Mesothelial cell of epicardium (in vitro differentiated cells): Measurements from ENCODE around the gene HEBP2. TPM values are rescaled to one million over a fixed set of nuclear protein-coding genes. Genes with fewer than 3 reads are reported as not detected.

Experiments
- DNase-seq, 2 experiments: peaks; one replicate each; pipeline ENCODE4 v3.0.0; 2021; ENCODE audit warnings: low spot score in 2 of 2; ENCODE audit not compliant: unreplicated experiment in 2 of 2
- H3K27ac Mint-ChIP-seq: 2 replicates; pipeline ENCODE4 v1.8.0; 2021; ENCODE audit warnings: mixed read lengths
- H3K27me3 Mint-ChIP-seq: 2 replicates; pipeline ENCODE4 v1.8.0; 2021; ENCODE audit warnings: low read depth, mixed read lengths
- H3K36me3 Mint-ChIP-seq: 2 replicates; pipeline ENCODE4 v1.8.0; 2021; ENCODE audit warnings: mixed read lengths
- H3K4me1 Mint-ChIP-seq: 2 replicates; pipeline ENCODE4 v1.8.0; 2021; ENCODE audit warnings: mixed read lengths
- H3K4me3 Mint-ChIP-seq: 2 replicates; pipeline ENCODE4 v1.8.0; 2021; ENCODE audit warnings: mild to moderate bottlenecking, moderate library complexity, mixed read lengths
- H3K9me3 Mint-ChIP-seq: 2 replicates; pipeline ENCODE4 v1.8.0; 2021; ENCODE audit warnings: mixed read lengths
- total RNA-seq: library from RNA; stranded (reverse); gene quantifications from 3 replicates; pipeline ENCODE4 v1.2.1, GENCODE V29; 2021
- TF ChIP-seq, protein P1 (sequence below): fragments of 200-600 bp; sonication (generic); IDR thresholded peaks from one replicate; pipeline ENCODE4 v1.5.0; 2021; ENCODE audit warnings: antibody characterized with exemption; ENCODE audit not compliant: unreplicated experiment

HEBP2 gene
- total RNA-seq, 1 donor from 2014 or later, result 53.7 TPM

DNA sequence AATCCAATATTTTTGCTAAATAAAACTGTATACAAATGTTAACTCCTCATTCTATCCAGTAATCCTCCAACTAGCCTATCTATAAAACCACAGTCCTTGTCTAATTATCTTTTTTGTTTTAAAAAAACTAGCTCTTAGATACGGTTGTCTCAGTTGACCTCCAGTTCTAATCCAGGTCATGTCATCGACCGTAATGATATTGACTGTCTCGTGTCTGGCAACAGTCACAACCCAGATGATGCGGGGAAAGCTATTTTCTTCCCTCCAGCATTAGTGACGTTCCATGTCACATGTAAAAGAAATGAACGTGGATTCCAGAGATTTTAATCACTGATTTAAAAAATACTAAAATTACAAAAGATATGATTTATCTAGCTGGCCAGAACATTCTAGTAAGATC, 35.5 kb downstream of the HEBP2 start:
- Mint-ChIP-seq H3K9me3 (no peaks in the 10 kb centered on the region), H3K4me1 (peaks cover 35% of the 10 kb centered on the region), H3K27me3 (no peaks in the 10 kb centered on the region), H3K4me3 (no peak overlapping the region), H3K36me3 (peaks cover 44% of the 10 kb centered on the region), H3K27ac (peak overlapping the region; percentile 38)
- DNase-seq, result no peak
- TF ChIP-seq, protein P1, sequence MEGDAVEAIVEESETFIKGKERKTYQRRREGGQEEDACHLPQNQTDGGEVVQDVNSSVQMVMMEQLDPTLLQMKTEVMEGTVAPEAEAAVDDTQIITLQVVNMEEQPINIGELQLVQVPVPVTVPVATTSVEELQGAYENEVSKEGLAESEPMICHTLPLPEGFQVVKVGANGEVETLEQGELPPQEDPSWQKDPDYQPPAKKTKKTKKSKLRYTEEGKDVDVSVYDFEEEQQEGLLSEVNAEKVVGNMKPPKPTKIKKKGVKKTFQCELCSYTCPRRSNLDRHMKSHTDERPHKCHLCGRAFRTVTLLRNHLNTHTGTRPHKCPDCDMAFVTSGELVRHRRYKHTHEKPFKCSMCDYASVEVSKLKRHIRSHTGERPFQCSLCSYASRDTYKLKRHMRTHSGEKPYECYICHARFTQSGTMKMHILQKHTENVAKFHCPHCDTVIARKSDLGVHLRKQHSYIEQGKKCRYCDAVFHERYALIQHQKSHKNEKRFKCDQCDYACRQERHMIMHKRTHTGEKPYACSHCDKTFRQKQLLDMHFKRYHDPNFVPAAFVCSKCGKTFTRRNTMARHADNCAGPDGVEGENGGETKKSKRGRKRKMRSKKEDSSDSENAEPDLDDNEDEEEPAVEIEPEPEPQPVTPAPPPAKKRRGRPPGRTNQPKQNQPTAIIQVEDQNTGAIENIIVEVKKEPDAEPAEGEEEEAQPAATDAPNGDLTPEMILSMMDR, result no peak

DNA sequence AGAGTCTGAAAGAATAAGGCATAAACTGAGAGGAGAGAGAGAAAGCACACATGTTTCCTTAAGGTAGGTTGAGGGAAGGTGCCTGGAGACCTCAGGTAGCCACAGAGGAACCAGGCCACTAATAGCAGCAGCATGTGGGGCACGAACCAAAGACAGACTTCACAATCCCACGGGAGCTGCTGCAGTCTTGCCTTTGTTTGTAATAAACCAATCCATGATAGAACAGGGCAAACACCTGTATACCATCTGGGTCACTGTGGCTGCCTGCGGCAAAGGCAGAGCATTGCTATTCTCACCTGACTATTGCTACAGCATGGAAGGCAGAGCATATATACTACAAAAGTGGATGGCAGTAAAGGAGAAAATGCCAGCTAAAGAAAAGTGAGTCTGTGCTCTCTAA, 36.3 kb downstream of the HEBP2 start:
- DNase-seq, result no peak
- Mint-ChIP-seq H3K27me3 (no peaks in the 10 kb centered on the region), H3K4me3 (no peak overlapping the region), H3K4me1 (peaks cover 38% of the 10 kb centered on the region), H3K36me3 (peaks cover 39% of the 10 kb centered on the region), H3K27ac (peak overlapping the region; percentile 30), H3K9me3 (no peaks in the 10 kb centered on the region)
- TF ChIP-seq, protein P1, result no peak

GRCh38 chr6:138440758-138441357, 36.8 kb downstream of the HEBP2 start:
- Mint-ChIP-seq H3K4me1 (peaks cover 38% of the 10 kb centered on the region), H3K9me3 (no peaks in the 10 kb centered on the region), H3K36me3 (peaks cover 37% of the 10 kb centered on the region), H3K27ac (peak overlapping the region; percentile 17), H3K27me3 (no peaks in the 10 kb centered on the region), H3K4me3 (no peak overlapping the region)
- DNase-seq, result no peak
- TF ChIP-seq, protein P1, result no peak

DNA sequence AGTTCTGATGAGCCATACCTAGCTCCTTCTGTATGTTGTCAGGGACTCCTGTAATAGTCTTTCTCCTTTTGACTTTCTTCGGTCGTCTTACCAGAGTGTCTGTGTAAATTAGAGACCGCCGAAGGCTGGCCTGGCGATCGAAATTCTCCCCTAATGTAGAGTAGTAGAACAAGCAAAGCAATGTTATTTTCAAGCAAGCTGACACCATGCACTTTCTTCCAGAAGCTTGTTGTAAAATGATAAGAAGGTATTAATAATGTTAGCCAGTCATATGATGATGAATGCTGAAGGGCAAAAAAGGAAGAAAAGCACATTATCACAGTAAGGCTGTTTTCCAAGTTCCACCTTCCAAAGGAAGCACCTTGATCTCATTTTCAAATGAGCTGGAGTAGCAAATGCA, 37.9 kb downstream of the HEBP2 start:
- no peak overlapping the region for H3K4me3 Mint-ChIP-seq
- peaks cover 32% of the 10 kb centered on the region for H3K36me3 Mint-ChIP-seq
- no peaks in the 10 kb centered on the region for H3K27me3 Mint-ChIP-seq
- H3K27ac Mint-ChIP-seq, result peak overlapping the region; percentile 81
- DNase-seq, result no peak
- H3K4me1 Mint-ChIP-seq, result peaks cover 43% of the 10 kb centered on the region
- TF ChIP-seq, protein P1, result no peak
- H3K9me3 Mint-ChIP-seq, result no peaks in the 10 kb centered on the region

- DNase-seq, result no peak
- H3K36me3 Mint-ChIP-seq, result peaks cover 28% of the 10 kb centered on the region
- no peaks in the 10 kb centered on the region for H3K9me3 Mint-ChIP-seq
- TF ChIP-seq, protein P1, result no peak
- H3K27me3 Mint-ChIP-seq, result no peaks in the 10 kb centered on the region
- H3K27ac Mint-ChIP-seq, result no peak overlapping the region
- H3K4me3 Mint-ChIP-seq, result no peak overlapping the region
- H3K4me1 Mint-ChIP-seq, result peaks cover 43% of the 10 kb centered on the region
Observed at GRCh38 chr6:138442663-138443062, 38.6 kb downstream of the HEBP2 start.

GRCh38 chr6:138443979-138444378, 40.0 kb downstream of the HEBP2 start:
- Mint-ChIP-seq H3K4me1 (peaks cover 45% of the 10 kb centered on the region), H3K27ac (no peak overlapping the region), H3K36me3 (peaks cover 30% of the 10 kb centered on the region), H3K9me3 (no peaks in the 10 kb centered on the region), H3K4me3 (no peak overlapping the region), H3K27me3 (no peaks in the 10 kb centered on the region)
- DNase-seq, result no peak
- TF ChIP-seq, protein P1, result no peak
